GM21737 (cell line): Measurements from ENCODE around the gene PTPRG.

Experiments
- ATAC-seq: cut with Tn5 transposase; IDR thresholded peaks from one replicate; pipeline ENCODE4 v1.9.1; 2021; ENCODE audit warnings: mild to moderate bottlenecking, moderate library complexity; ENCODE audit not compliant: unreplicated experiment

The PTPRG gene

DNA sequence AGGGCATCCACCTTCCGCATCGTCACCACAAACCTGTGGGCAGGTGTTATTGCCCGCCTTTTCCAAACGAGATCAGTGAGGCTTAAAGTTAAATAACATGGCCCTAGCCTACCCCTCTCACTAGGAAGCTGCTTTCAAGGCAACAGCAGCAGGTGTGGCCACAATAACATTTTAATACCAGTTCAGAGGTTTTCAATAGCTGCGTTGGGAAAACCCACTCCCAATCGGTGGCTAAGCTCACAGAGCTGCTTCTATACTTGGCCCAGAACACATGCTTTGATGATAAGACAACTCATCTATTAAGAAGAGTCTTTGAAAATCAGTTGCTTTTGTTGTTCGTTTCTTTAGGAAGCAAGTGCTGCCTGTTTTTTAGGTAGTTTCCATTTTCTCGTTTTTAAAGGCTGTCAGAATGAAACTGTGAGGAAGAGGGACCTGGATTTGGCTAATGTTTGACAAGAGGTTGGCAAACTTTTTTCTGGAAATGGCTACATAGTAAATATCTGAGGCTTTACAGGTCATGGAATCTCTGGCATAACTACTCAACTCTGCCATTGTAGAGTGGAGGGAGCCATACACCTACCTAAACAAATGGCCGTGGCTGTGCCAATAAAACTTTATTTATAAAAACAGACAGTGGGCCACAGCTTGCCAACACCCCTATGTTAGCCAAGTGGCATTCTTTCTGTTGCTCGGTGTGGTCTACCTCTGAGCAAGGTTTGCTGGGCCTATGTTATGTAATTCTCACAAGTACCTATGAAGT lies 632.4 kb downstream of the PTPRG start:
- ATAC-seq = no peak

DNA sequence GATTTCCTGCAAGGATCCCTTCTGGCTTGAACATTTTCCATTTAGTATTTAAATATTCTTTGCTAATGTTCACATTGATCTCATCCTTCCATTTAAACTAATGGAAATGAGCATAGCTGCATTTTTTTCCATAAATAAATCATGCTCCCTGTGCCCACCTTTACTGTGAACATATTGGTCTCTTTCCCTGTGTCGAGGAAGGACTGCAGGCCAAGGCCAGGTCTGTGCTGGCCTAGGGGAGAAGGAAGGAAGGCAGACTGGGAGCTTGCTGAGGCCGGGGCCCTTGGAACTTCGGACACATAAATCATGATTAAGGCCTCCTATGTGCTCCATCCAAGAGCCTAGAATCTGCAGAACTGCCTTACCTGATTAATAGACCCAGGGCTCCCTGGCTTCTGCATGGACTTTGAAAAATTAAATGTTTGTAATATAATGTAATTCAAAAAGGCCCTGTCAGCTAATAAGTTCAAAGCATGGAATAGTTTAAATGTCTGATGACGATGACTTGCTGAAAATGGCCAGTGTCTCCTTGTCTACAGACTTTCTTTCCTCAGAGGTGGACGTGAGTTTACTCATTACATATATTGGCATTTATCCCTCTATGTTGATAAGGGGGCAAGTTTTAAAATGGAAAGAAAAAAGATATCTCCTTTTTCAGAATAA lies 636.1 kb downstream of the PTPRG start:
- no peak for ATAC-seq

DNA sequence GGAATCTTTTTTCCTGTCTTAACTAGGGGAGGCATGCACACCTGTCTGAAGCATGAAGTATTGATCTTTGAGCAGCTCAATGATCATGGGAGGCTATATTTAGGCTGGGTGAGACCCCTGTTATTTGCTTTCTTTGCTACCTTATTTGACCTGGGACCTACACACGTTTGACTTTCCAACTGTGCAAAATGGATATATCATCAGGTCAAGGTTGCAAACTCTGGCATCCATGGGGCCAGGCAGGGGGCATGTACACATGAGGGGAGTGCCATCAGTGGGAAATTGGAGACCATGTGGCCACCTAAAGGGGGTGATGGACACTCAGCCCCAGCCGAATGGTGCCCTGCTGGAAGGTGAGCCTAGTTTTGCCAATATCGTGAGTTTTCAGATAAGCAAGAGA lies 637.8 kb downstream of the PTPRG start:
- no peak for ATAC-seq

DNA sequence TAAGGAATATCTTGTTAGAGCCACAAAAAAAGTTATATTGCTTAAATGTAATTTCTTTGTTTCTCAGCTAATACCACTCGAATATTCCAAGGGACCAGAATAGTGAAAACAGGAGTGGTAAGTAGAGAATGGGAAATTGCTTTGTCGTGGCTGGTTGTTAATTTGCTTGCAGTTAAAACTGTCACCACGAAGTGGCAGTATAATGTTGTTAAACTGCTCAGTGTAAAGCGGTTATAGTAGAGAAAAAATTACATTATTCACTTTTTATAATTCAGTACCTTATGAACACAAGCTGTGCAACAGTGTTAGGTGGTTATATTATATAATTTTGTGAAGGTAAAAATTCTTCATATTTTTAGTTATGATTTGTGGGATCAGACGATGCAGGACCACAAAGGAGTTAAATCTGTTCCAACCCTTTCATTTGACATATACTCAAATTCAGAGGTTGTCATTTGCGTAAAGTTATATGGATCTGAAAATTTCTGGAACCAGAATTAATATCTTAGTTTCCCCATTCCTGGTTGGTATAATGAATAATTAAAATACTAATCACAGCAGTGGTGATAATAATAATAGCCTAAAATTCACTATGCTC lies 640.2 kb downstream of the PTPRG start:
- no peak for ATAC-seq

DNA sequence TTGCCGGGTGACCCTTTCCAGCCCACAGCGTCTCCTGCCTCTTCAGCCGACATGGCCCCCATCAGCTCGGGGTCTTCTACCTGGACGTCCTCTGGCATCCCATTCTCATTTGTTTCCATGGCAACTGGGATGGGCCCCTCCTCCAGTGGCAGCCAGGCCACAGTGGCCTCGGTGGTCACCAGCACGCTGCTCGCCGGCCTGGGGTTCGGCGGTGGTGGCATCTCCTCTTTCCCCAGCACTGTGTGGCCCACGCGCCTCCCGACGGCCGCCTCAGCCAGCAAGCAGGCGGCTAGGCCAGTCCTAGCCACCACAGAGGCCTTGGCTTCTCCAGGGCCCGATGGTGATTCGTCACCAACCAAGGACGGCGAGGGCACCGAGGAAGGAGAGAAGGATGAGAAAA lies 641.8 kb downstream of the PTPRG start:
- no peak for ATAC-seq

DNA sequence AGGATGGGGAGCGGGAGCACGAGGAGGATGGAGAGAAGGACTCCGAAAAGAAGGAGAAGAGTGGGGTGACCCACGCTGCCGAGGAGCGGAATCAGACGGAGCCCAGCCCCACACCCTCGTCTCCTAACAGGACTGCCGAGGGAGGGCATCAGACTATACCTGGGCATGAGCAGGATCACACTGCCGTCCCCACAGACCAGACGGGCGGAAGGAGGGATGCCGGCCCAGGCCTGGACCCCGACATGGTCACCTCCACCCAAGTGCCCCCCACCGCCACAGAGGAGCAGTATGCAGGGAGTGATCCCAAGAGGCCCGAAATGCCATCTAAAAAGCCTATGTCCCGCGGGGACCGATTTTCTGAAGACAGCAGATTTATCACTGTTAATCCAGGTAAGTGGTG lies 642.2 kb downstream of the PTPRG start:
- ATAC-seq = no peak

DNA sequence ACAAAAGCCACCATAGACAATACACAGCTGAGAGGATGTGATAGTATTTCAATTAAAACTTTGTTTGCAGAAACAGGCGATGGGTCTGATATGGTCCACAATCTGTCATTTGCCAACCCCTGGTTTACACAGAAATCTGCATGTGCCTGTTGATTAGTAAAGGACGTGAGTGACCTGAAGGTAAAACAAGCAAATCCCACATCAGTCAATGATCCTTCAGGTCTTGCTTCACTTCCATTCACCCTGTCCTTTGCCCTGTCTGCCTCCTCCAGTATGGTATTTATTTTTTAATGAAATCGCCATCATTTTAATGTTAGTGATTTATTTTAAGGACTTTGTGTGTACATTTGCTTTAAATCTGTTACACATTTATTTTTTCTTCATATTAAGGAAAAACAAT lies 645.8 kb downstream of the PTPRG start:
- ATAC-seq = no peak

DNA sequence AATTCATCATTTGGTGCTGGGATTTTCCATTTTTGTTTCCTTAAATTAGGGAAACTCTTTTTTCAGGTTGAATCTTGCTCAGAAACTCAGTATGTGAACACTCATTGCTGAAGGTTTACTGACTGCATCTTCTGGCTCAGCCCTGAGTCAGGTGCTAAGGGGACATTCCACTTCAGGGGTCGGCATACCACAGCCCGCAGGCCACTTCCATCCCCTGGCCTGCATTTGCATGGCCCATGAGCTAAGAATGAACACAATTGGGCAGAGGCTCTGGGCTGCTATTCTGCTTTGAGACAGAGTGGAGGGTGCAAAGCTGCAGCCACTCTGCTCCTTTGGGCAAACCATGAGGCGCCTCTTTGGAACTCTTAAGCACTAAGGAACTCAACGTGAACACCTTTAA lies 647.0 kb downstream of the PTPRG start:
- ATAC-seq = no peak

DNA sequence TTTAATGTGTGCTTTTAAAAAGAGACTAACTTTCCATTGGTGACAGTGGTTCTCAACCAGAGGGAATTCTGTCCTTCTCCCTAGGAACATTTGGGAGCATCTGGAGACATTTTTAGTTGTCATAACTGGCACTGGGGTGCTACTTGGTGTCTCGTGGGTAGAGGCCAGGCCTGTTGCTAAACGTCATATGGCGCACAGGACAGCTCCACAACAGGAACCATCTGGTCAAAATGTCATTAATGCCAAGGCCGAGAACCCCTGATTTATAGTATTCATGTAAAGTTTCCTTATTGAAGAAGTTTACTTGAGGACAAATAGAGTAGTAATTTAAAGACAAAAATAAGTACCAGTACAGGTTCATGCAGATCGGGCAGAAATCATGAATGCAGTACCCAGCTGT lies 647.7 kb downstream of the PTPRG start:
- ATAC-seq = no peak

DNA sequence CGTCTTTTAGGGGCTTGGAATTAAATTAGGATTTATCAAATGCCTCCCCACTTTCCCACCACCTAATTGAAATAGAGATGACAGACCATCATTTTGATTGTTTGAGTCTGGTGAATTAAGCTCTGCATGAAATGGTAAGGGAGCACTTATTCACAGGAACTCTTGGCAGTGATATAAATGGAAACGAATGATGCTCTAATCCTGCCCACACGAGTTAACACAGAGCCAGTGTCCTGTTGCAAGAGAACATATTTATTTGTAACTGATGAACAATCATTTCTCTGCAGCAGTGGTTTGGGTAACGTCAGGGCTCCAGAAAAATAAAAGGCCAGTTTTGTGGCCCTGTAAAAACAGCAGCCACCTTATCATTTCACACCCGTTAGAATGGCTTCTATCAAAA lies 648.6 kb downstream of the PTPRG start:
- no peak for ATAC-seq

DNA sequence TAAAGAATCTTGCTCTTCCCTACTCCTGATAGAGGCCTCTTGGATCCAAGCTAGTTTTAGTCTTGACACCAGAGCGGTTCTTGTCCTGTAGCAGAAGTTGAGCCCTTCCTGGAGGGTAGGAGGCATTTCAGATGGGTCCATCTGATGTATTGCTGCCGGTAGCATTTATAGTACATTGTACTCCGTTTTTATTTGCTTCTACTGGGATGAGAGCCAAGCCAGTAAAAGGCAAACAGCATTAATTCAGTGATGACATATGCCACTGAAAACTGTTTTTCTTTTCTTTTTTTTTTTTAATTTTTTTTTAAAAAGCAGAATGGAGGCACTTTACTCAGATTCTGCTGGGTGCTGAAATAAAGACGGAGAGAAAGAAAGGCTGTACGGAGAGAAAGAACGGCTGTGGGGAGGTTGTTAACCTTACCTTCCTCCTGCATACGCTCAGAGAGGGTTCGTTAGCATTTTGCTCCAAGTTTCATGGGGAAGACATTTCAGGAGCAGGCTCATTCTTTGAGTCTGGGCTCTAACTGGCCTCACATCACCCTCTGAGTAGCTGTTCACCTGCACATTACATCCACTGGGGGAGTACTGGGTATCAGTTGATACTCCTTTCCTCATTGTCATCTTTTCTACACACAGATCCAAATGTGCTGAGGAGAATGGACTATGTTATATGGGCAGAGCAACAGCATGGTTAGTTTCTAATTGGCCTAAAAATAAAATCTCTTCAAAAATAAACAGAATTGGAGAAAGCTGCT lies 650.5 kb downstream of the PTPRG start:
- no peak for ATAC-seq

DNA sequence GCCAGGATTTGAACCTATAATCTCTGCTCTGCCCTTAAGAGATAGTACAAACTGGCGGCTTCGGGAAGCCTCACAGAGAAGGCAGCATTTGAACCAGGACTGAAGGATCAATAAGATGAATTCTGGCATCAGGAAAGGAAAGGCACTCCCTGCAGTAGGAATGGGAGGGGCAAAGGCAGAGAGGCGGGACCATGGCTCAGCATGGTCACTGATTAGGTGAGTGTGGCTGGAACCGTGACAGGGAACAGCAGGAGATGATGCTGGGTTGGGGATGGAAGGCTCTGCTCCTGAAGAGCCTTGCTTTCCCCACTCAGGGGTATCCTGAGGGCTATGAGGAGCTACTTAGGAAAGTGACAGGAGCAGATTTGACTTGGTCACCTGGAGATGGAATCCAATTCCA lies 653.5 kb downstream of the PTPRG start:
- no peak for ATAC-seq

DNA sequence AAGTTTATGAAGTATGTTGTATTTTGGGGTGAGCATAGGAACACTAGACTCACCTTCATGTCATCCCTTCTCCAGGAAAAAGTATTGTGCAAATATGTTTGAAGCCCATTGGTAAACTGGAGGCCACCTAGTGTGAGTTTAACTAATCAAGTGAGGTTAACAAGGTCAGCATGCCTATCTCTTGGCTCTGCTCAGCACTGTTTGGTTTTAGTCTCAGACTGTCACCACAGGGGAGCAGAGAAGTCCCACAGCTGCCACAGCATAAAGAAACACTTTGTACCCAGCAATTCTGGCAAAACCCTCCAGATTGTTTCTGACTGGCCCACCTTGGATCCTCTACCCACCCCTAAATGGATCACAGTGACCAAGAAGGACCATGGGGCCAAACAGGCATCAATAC lies 659.2 kb downstream of the PTPRG start:
- ATAC-seq = no peak

DNA sequence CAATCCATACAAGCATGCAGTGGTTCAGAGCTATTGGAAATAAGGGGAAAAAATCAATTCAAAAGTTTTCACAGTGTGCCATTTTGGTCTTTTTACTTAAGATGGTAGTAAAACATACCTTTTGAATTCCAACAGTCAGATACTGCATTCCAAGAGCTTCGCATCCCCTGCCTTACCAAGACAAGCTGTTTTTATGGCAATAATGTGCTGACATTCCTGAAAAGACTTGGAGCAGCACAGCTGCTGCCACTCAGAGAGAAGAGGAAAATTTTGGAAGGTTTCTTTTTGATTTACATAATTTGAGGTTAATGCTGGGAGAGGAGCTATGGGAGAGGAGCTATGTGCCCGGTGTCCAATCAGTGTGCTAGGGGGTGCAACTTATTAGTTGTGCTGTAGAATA lies 663.7 kb downstream of the PTPRG start:
- ATAC-seq = no peak

DNA sequence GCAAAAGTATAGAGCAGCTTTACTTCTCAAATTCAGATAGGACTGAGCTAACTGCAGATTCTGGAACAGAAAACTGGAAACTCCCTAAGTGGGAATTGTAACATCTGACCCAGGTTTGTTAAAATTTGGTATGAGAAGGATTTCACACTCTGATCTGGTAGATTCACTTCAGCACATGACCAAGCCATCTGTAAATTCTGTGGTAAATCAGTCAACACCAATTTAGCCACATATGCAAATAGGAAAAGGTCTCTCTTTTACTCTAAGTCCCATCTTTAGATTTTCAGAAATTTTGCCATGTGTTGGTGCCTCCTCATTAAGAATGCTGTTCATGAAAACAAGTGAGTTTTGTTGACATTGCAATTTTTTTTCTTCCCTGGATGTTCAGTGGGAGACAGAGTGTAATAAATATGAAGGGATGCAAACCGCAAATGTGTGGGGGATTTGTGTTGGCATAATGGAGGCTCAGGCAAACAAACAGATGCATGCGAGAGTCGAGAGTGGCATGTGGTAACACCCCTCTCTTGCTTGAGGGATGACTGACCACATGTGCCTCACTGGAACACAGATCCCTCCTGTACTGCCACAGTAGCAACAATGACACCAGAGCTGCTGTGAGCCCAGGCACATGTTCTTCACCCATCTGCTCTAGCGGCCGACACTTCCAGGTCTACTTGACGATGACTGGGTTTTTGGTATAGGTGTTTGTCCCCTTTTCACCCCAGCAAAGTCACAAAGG lies 665.4 kb downstream of the PTPRG start:
- ATAC-seq = no peak

DNA sequence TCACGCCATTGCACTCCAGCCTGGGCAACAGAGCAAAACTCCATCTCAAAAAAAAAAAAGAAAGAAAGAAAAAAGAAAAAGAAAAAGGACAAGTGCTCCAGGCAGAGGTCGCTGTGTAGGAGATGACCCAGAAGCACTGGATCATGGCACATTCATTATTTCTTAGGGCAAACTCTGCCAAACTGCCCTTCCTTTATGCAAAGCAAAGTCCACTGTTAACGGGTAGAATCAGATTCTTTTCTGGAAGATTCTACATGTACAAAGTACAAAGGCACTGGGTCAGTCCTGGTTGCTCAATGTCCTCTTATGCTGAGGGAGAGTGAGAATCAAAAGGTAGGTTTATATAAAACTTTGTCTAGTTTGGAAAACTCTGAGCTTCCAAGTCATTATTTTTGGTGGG lies 667.1 kb downstream of the PTPRG start:
- ATAC-seq = no peak

DNA sequence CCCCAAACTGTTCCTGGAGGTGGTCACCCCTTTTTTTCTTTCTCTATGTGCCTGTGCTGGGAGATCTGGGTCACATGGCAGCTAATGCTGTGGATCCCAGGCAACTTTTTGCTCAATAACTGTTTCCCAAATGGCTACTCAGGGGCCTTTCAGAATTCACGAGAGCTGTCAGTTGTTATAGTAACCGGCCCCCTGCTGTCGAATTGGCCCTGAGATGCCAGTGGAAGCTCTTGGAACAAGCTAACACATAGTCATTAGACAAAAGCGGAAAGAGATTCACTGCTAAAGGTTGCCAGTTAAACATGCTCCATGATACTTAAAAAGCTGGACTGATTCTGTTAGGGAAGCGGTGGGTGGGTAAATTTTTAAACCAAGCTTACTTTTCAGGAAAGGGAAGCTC lies 667.8 kb downstream of the PTPRG start:
- no peak for ATAC-seq

DNA sequence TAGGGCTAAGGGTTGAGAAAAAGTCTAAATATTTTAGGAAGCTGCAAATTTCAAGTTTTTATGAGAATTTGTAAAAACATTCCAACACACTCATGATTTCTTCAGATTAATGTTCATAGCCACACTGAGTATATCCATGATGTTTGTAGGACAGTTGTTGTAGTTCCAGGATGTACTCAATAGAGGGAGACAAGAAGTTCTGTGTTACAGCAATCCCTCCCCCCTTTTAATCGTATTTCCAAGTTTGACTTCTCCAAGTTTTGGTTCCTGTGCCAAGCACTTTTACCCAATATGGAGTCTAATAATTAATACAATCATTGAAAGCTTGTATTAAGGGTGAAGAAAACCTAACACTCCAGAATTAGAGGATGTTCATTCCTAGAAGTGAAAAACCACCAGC lies 668.5 kb downstream of the PTPRG start:
- ATAC-seq = no peak

DNA sequence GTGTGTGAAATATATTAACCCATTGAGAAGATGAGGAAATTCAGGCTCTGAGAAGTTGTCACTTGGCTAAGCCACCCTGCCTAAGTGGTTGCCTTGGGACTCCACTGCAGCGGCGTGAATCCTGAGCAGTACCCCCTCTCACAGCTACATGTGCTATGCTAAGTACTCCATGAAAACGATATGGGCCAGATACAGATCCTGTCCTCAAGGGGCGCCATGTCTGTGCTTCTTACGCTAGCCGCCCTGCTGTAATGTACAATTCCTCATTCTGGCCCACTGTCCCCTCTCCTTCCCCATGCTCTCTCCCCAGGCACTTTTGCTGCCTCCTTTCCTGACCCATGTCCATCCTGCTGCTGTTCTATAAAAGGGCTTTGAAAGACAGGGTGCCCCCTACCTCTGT lies 671.7 kb downstream of the PTPRG start:
- ATAC-seq = no peak

DNA sequence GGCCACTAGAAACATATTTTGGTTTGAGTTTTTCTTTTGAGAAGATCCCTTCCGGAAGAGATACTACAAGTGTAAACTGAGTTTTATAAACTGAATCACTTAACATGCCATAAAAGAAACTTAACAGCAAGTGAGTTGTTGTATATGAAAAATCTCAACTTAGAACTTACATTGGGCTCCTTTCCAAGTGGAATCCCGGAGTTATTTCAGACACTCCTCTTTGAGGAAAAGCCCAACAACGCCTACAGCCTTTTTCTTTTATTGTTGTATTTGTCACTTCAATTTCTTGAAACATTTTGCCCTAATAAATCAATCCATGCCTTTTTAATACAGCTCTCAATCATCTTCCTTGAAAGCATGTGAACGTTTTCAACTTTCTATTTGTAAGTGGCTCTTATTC lies 674.6 kb downstream of the PTPRG start:
- ATAC-seq = no peak
